Subcutaneous adipose tissue (tissue), 4 donors: ENCODE results near the gene PTGR3. TPM values are rescaled to one million over a fixed set of nuclear protein-coding genes. Genes with fewer than 3 reads are reported as not detected.

Experiments used
- CTCF ChIP-seq: fragments of 450-650 bp; IDR thresholded peaks from one replicate; pipeline ENCODE4 v1.5.1; 2016; ENCODE audit warnings: low read depth, mild to moderate bottlenecking, control low read depth, antibody characterized with exemption, moderate library complexity
- total RNA-seq, 4 donors: library from RNA; depleted of rRNA; stranded (reverse); fragments of >200 nt; gene quantifications; one replicate each; pipeline ENCODE4 v1.1.0, GENCODE V29; 2016

PTGR3 gene
- total RNA-seq, 4 donors from 2014 or later: 20.1 to 28.4 (median 26.0) TPM

GRCh38 chr18:75163736-75164135 lies 45.2 kb downstream of the PTGR3 start:
- no peak for TF ChIP-seq CTCF

GRCh38 chr18:75162978-75163377 lies 46.0 kb downstream of the PTGR3 start:
- TF ChIP-seq CTCF: no peak

- no peak for TF ChIP-seq CTCF
These were observed 46.5 kb downstream of the PTGR3 start for GRCh38 chr18:75162467-75162866.

- no peak for TF ChIP-seq CTCF
These were observed 47.5 kb downstream of the PTGR3 start for GRCh38 chr18:75161256-75162028.

GRCh38 chr18:75160364-75160763 lies 48.6 kb downstream of the PTGR3 start:
- no peak for TF ChIP-seq CTCF

- no peak for TF ChIP-seq CTCF
These were observed 49.1 kb downstream of the PTGR3 start for GRCh38 chr18:75159646-75160356.

GRCh38 chr18:75159238-75159518 lies 49.8 kb downstream of the PTGR3 start:
- TF ChIP-seq CTCF: no peak

Other genes with a start within 250 kb of the PTGR3 start
- 10 to 100 TPM; 10.4 to 18.1 (median 12.5) TPM for gene TSHZ1, start 1.7 kb upstream of the PTGR3 start, total RNA-seq
- gene SMIM21, start 218.6 kb upstream of the PTGR3 start, total RNA-seq: not detected